ENCODE data around the gene RAB33B. TPM values are rescaled to one million over a fixed set of nuclear protein-coding genes. Genes with fewer than 3 reads are reported as not detected.

The RAB33B gene
- total RNA-seq, 1 donor from 2014 or later: 11.8 TPM

GRCh38 chr4:139481465-139481864 is 27.5 kb downstream of the RAB33B start:
- Histone ChIP-seq H3K36me3 (ENCODE audit: insufficient read depth, low read length) (no peaks in the 10 kb centered on the region), H3K9me3 (ENCODE audit: insufficient read depth, low read depth, low read length) (no peaks in the 10 kb centered on the region), H3K27me3 (ENCODE audit: insufficient read depth, low read length) (no peaks in the 10 kb centered on the region), H3K79me2 (ENCODE audit: insufficient read depth, low read length) (no peaks in the 10 kb centered on the region), H3K4me1 (ENCODE audit: insufficient read depth, low read length) (no peaks in the 10 kb centered on the region), H3K9ac (ENCODE audit: low read length) (no peak overlapping the region), H4K20me1 (ENCODE audit: insufficient read depth, low read length) (no peaks in the 10 kb centered on the region), H3K4me2 (ENCODE audit: low read length) (no peak overlapping the region), H3K4me3 (ENCODE audit: insufficient read depth, low read depth, low read length) (no peak overlapping the region), H3K27ac (ENCODE audit: low read depth, low read length) (no peak overlapping the region), H2AFZ (ENCODE audit: low read depth, low read length) (no peak overlapping the region)
- no peak overlapping the region for H3K27ac Mint-ChIP-seq (ENCODE audit: unreplicated experiment)
- no peaks in the 10 kb centered on the region for H3K9me3 Mint-ChIP-seq (ENCODE audit: unreplicated experiment)
- FAIRE-seq (no peak), DNase-seq (ENCODE audit: low read depth) (no peak)
- no peak for TF ChIP-seq EZH2 (IDR thresholded peaks at IDR 0.05; ENCODE audit: insufficient read depth, low read length)
- TF ChIP-seq, protein P1, sequence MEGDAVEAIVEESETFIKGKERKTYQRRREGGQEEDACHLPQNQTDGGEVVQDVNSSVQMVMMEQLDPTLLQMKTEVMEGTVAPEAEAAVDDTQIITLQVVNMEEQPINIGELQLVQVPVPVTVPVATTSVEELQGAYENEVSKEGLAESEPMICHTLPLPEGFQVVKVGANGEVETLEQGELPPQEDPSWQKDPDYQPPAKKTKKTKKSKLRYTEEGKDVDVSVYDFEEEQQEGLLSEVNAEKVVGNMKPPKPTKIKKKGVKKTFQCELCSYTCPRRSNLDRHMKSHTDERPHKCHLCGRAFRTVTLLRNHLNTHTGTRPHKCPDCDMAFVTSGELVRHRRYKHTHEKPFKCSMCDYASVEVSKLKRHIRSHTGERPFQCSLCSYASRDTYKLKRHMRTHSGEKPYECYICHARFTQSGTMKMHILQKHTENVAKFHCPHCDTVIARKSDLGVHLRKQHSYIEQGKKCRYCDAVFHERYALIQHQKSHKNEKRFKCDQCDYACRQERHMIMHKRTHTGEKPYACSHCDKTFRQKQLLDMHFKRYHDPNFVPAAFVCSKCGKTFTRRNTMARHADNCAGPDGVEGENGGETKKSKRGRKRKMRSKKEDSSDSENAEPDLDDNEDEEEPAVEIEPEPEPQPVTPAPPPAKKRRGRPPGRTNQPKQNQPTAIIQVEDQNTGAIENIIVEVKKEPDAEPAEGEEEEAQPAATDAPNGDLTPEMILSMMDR (IDR thresholded peaks at IDR 0.05; ENCODE audit: insufficient read depth, low read depth, low read length): no peak
- no peaks in the 10 kb centered on the region for H3K27me3 Mint-ChIP-seq (ENCODE audit: low read depth, unreplicated experiment)
- H3K36me3 Mint-ChIP-seq (ENCODE audit: low read depth, unreplicated experiment): no peaks in the 10 kb centered on the region
- no peak overlapping the region for H3K4me3 Mint-ChIP-seq (ENCODE audit: unreplicated experiment)
- H3K4me1 Mint-ChIP-seq (ENCODE audit: low read depth, unreplicated experiment): peaks cover 5% of the 10 kb centered on the region

DNA sequence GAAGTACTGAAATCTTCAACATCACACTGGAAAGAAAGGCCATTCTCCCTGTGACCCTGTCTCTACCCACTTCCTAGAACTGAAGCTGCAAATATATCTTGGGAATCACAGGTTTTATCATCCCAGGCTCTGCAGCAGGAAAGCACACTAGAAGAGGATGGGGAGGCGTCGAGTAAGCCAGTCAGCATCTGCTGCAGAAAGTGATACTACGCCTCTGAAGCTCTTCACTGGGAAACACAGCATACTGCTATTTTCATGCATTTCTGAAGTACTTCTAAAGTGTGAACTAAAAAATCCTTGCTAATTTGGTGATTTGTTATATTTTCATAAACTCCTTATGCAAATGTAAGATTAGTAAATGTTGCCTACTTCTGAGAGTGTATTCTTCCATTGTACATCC is 29.1 kb downstream of the RAB33B start:
- Histone ChIP-seq H3K4me2 (ENCODE audit: low read length) (no peak overlapping the region), H3K9me3 (ENCODE audit: insufficient read depth, low read depth, low read length) (no peaks in the 10 kb centered on the region), H3K27me3 (ENCODE audit: insufficient read depth, low read length) (no peaks in the 10 kb centered on the region), H3K4me1 (ENCODE audit: insufficient read depth, low read length) (no peaks in the 10 kb centered on the region), H3K4me3 (ENCODE audit: insufficient read depth, low read depth, low read length) (no peak overlapping the region), H3K27ac (ENCODE audit: low read depth, low read length) (no peak overlapping the region), H3K79me2 (ENCODE audit: insufficient read depth, low read length) (no peaks in the 10 kb centered on the region), H3K9ac (ENCODE audit: low read length) (no peak overlapping the region), H3K36me3 (ENCODE audit: insufficient read depth, low read length) (no peaks in the 10 kb centered on the region), H2AFZ (ENCODE audit: low read depth, low read length) (no peak overlapping the region), H4K20me1 (ENCODE audit: insufficient read depth, low read length) (no peaks in the 10 kb centered on the region)
- Mint-ChIP-seq H3K4me3 (ENCODE audit: unreplicated experiment) (no peak overlapping the region), H3K27ac (ENCODE audit: unreplicated experiment) (no peak overlapping the region), H3K27me3 (ENCODE audit: low read depth, unreplicated experiment) (no peaks in the 10 kb centered on the region), H3K4me1 (ENCODE audit: low read depth, unreplicated experiment) (no peaks in the 10 kb centered on the region), H3K9me3 (ENCODE audit: unreplicated experiment) (no peaks in the 10 kb centered on the region), H3K36me3 (ENCODE audit: low read depth, unreplicated experiment) (no peaks in the 10 kb centered on the region)
- TF ChIP-seq EZH2 (IDR thresholded peaks at IDR 0.05; ENCODE audit: insufficient read depth, low read length): no peak
- TF ChIP-seq, protein P1 (IDR thresholded peaks at IDR 0.05; ENCODE audit: insufficient read depth, low read depth, low read length): no peak
- FAIRE-seq (no peak), DNase-seq (ENCODE audit: low read depth) (no peak)

DNA sequence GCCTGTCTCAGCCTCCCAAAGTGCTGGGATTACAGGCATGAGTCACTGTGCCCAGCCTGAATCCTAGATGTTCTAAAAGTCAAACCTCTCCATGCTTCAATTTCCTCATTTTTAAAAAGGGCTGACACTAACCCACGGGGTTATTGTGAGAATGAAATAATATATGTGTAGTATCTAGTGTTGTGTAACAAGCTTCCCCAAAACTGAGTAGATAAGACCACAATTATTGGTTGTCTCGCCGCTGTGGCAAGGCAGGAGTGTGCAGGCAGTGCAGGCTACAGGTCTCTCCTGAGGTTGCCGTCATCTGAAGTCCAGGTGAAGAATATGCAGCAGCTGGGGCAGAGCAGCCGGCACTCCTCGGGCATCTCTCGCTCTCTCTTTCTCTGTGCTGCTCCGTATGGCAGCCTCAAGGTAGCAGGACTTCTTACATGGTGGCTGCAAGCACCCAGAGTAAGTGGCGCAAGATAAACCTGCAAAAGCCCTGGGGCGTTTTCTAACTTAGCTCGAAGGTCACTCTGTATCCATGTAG is 30.9 kb downstream of the RAB33B start:
- Mint-ChIP-seq H3K27me3 (ENCODE audit: low read depth, unreplicated experiment) (no peaks in the 10 kb centered on the region), H3K36me3 (ENCODE audit: low read depth, unreplicated experiment) (no peaks in the 10 kb centered on the region), H3K27ac (ENCODE audit: unreplicated experiment) (no peak overlapping the region), H3K9me3 (ENCODE audit: unreplicated experiment) (no peaks in the 10 kb centered on the region), H3K4me1 (ENCODE audit: low read depth, unreplicated experiment) (no peaks in the 10 kb centered on the region), H3K4me3 (ENCODE audit: unreplicated experiment) (no peak overlapping the region)
- H3K4me2 ChIP-seq (ENCODE audit: low read length): no peak overlapping the region
- H3K79me2 ChIP-seq (ENCODE audit: insufficient read depth, low read length): no peaks in the 10 kb centered on the region
- H3K27ac ChIP-seq (ENCODE audit: low read depth, low read length): no peak overlapping the region
- TF ChIP-seq, protein P1 (IDR thresholded peaks at IDR 0.05; ENCODE audit: insufficient read depth, low read depth, low read length): no peak
- no peak for TF ChIP-seq EZH2 (IDR thresholded peaks at IDR 0.05; ENCODE audit: insufficient read depth, low read length)
- H4K20me1 ChIP-seq (ENCODE audit: insufficient read depth, low read length): no peaks in the 10 kb centered on the region
- no peak for DNase-seq (ENCODE audit: low read depth)
- H2AFZ ChIP-seq (ENCODE audit: low read depth, low read length): no peak overlapping the region
- no peak for FAIRE-seq
- H3K27me3 ChIP-seq (ENCODE audit: insufficient read depth, low read length): no peaks in the 10 kb centered on the region
- no peaks in the 10 kb centered on the region for H3K4me1 ChIP-seq (ENCODE audit: insufficient read depth, low read length)
- H3K4me3 ChIP-seq (ENCODE audit: insufficient read depth, low read depth, low read length): no peak overlapping the region
- H3K36me3 ChIP-seq (ENCODE audit: insufficient read depth, low read length): no peaks in the 10 kb centered on the region
- H3K9me3 ChIP-seq (ENCODE audit: insufficient read depth, low read depth, low read length): no peaks in the 10 kb centered on the region
- no peak overlapping the region for H3K9ac ChIP-seq (ENCODE audit: low read length)
